Spleen (tissue), 7 donors: ENCODE measurements around the gene CDC42BPA.
"Not testable (repeated sequence)": the region's sequence is repeated elsewhere in the genome, so short reads cannot be mapped to it uniquely, and the experiment has no call there.

ENCODE experiments used
- POLR2A ChIP-seq, 3 donors: fragments of 450-650 bp; IDR thresholded peaks; one replicate each; pipeline ENCODE4 v1.5.1; 2017; ENCODE audit warnings: antibody characterized with exemption in 3 of 3, mild to moderate bottlenecking in 1 of 3
- TF ChIP-seq, protein P1 (sequence below), 11 experiments: fragments of 200-600 bp in 7 of 11; fragments of 450-650 bp in 4 of 11; sonication (generic) in 4 of 11; IDR thresholded peaks in 8 of 11; conservative IDR thresholded peaks in 3 of 11; 1 replicate in 7 of 11; 2 replicates in 4 of 11; pipeline versions ENCODE4 v1.4.0 to v1.8.0; 2016 to 2021; ENCODE audit warnings: antibody characterized with exemption in 11 of 11, inconsistent platforms in 4 of 11, mild to moderate bottlenecking in 1 of 11
- donor health status: DM: no; HTN: no; CAD: no; lungs with moderate emphysema.
- donor health status: DM: no; HTN: no; CAD: no.
- donor health status: DM: no; HTN: no; CAD: no.

DNA sequence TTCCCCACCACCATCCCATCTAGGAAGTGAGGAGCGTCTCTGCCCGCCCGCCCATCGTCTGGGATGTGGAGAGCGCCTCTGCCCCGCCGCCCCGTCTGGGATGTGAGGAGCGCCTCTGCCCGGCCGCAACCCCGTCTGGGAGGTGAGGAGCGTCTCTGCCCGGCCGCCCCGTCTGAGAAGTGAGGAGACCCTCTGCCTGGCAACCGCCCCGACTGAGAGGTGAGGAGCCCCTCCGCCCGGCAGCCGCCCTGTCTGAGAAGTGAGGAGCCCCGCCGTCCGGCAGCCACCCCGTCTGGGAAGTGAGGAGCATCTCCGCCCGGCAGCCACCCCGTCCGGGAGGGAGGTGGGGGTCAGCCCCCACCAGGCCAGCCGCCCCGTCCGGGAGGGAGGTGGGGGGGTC is 185.6 kb downstream of the CDC42BPA start:
- TF ChIP-seq POLR2A (IDR thresholded peaks at IDR 0.05), result not testable (repeated sequence)
- TF ChIP-seq, protein P1, sequence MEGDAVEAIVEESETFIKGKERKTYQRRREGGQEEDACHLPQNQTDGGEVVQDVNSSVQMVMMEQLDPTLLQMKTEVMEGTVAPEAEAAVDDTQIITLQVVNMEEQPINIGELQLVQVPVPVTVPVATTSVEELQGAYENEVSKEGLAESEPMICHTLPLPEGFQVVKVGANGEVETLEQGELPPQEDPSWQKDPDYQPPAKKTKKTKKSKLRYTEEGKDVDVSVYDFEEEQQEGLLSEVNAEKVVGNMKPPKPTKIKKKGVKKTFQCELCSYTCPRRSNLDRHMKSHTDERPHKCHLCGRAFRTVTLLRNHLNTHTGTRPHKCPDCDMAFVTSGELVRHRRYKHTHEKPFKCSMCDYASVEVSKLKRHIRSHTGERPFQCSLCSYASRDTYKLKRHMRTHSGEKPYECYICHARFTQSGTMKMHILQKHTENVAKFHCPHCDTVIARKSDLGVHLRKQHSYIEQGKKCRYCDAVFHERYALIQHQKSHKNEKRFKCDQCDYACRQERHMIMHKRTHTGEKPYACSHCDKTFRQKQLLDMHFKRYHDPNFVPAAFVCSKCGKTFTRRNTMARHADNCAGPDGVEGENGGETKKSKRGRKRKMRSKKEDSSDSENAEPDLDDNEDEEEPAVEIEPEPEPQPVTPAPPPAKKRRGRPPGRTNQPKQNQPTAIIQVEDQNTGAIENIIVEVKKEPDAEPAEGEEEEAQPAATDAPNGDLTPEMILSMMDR (IDR thresholded peaks at IDR 0.05 in 8 of 11, conservative IDR thresholded peaks at IDR 0.05 in 3 of 11), result not testable (repeated sequence)
